CD14-positive monocyte (primary cell): Measurements from ENCODE around the gene LRRC28. TPM values are rescaled to one million over a fixed set of nuclear protein-coding genes. Genes with fewer than 3 reads are reported as not detected.

Source experiments
- DNase-seq, 3 donors: peaks; one replicate each; pipeline ENCODE4 v3.0.0-alpha.2; 2011 to 2022
- H2AFZ ChIP-seq: 2 replicates; pipeline ENCODE4 v1.6.0; 2012; ENCODE audit warnings: mild to moderate bottlenecking, low read depth, low read length, inconsistent platforms; ENCODE audit not compliant: insufficient read depth, poor library complexity, severe bottlenecking
- H3K27ac ChIP-seq, 2 donors: 1 replicate in 1 of 2; 2 replicates in 1 of 2; pipeline ENCODE4 v1.5.1; 2012 to 2013; ENCODE audit warnings: low read length in 2 of 2, control low read depth in 1 of 2, inconsistent platforms in 1 of 2, low read depth in 1 of 2, mild to moderate bottlenecking in 1 of 2
- H3K27me3 ChIP-seq, 2 donors: one replicate each; pipeline versions ENCODE4 v1.6.0 to v1.6.1; 2011 to 2013; ENCODE audit warnings: low read length in 2 of 2; ENCODE audit not compliant: control insufficient read depth in 2 of 2, insufficient read depth in 2 of 2
- H3K36me3 ChIP-seq, 2 donors: replicated peaks in 1 of 2; 1 replicate in 1 of 2; 2 replicates in 1 of 2; pipeline versions ENCODE4 v1.5.1 to v1.6.1; 2012 to 2013; ENCODE audit warnings: low read length in 2 of 2, control low read depth in 1 of 2, inconsistent platforms in 1 of 2, mild to moderate bottlenecking in 1 of 2; ENCODE audit not compliant: insufficient read depth in 2 of 2, control insufficient read depth in 1 of 2
- H3K4me1 ChIP-seq, 2 donors: 1 replicate in 1 of 2; 2 replicates in 1 of 2; pipeline versions ENCODE4 v1.5.1 to v1.6.1; 2012 to 2013; ENCODE audit warnings: low read length in 2 of 2, control low read depth in 1 of 2, inconsistent platforms in 1 of 2, mild to moderate bottlenecking in 1 of 2, moderate library complexity in 1 of 2; ENCODE audit not compliant: insufficient read depth in 2 of 2, control insufficient read depth in 1 of 2
- H3K4me2 ChIP-seq: replicated peaks from 2 replicates; pipeline ENCODE3; 2012; ENCODE audit warnings: low read length, moderate library complexity, mild to moderate bottlenecking; ENCODE audit not compliant: poor library complexity, severe bottlenecking; ENCODE audit errors: extremely low read depth
- H3K4me3 ChIP-seq, 3 experiments: fragments of 200-600 bp in 1 of 3; sonication (generic) in 1 of 3; replicated peaks in 1 of 3; 1 replicate in 2 of 3; 2 replicates in 1 of 3; pipeline ENCODE4 v1.5.1; 2011 to 2013; ENCODE audit warnings: low read length in 3 of 3, mild to moderate bottlenecking in 3 of 3, control low read depth in 2 of 3, low read depth in 2 of 3, inconsistent platforms in 1 of 3, moderate library complexity in 1 of 3
- H3K79me2 ChIP-seq: 2 replicates; pipeline ENCODE4 v1.6.0; 2012; ENCODE audit warnings: mild to moderate bottlenecking, control low read depth, inconsistent platforms, low read length, moderate library complexity; ENCODE audit not compliant: insufficient read depth
- H3K9ac ChIP-seq: 2 replicates; pipeline ENCODE4 v1.6.0; 2017; ENCODE audit warnings: low read length, mild to moderate bottlenecking; ENCODE audit not compliant: insufficient read depth, poor library complexity, severe bottlenecking
- H3K9me3 ChIP-seq, 2 donors: replicated peaks in 1 of 2; 1 replicate in 1 of 2; 2 replicates in 1 of 2; pipeline versions ENCODE4 v1.5.1 to v1.6.1; 2012 to 2013; ENCODE audit warnings: low read length in 2 of 2, control low read depth in 1 of 2; ENCODE audit not compliant: control insufficient read depth in 1 of 2, insufficient read depth in 1 of 2
- H4K20me1 ChIP-seq: 2 replicates; pipeline ENCODE4 v1.6.0; 2012; ENCODE audit warnings: mild to moderate bottlenecking, low read length, control low read depth, moderate library complexity; ENCODE audit not compliant: insufficient read depth
- H3K27ac Mint-ChIP-seq, 7 donors: one replicate each; pipeline ENCODE4 v1.8.0; 2020; ENCODE audit warnings: mild to moderate bottlenecking in 7 of 7, mixed read lengths in 7 of 7, moderate library complexity in 6 of 7, inconsistent platforms in 2 of 7
- H3K27me3 Mint-ChIP-seq, 3 donors: one replicate each; pipeline ENCODE4 v1.8.0; 2021 to 2022; ENCODE audit warnings: low read depth in 3 of 3, mild to moderate bottlenecking in 3 of 3, mixed read lengths in 3 of 3, moderate library complexity in 3 of 3, inconsistent platforms in 1 of 3
- H3K36me3 Mint-ChIP-seq, 2 donors: one replicate each; pipeline ENCODE4 v1.8.0; 2020; ENCODE audit warnings: mixed read lengths in 2 of 2, inconsistent platforms in 1 of 2, mild to moderate bottlenecking in 1 of 2
- H3K4me1 Mint-ChIP-seq: one replicate; pipeline ENCODE4 v1.8.0; 2020; ENCODE audit warnings: mild to moderate bottlenecking, mixed read lengths
- H3K4me3 Mint-ChIP-seq, 2 donors: one replicate each; pipeline ENCODE4 v1.8.0; 2020; ENCODE audit warnings: mild to moderate bottlenecking in 2 of 2, mixed read lengths in 2 of 2, moderate library complexity in 1 of 2
- H3K9me3 Mint-ChIP-seq, 7 donors: one replicate each; pipeline ENCODE4 v1.8.0; 2020 to 2022; ENCODE audit warnings: mixed read lengths in 7 of 7, mild to moderate bottlenecking in 6 of 7, moderate library complexity in 6 of 7, inconsistent platforms in 2 of 7
- WGBS: methylation state at CpG from one replicate; pipeline ENCODE4 v1.1.5; 2013; ENCODE audit warnings: missing lambda C conversion rate; ENCODE audit not compliant: insufficient coverage; 5-methylcytosine and 5-hydroxymethylcytosine counted together
- intact Hi-C, 2 donors: fragments of 100-400 bp; cut with micrococcal nuclease; formaldehyde crosslinking; loops; one replicate each; pipeline versions ENCODE4 v1.15.0 to v1.15.1; 2023
- polyA plus RNA-seq, 3 donors: library from polyadenylated mRNA; depleted of rRNA in 1 of 3; unstranded in 2 of 3; stranded (reverse) in 1 of 3; fragments of 300-500 nt in 2 of 3; fragments of >200 nt in 1 of 3; fragmentation: Illumina TruSeq in 2 of 3; gene quantifications; 1 replicate in 2 of 3; 2 replicates in 1 of 3; pipeline ENCODE4 v1.2.3, GENCODE V29; 2012 to 2021
- TF ChIP-seq, protein P1 (sequence below): fragments of 200-600 bp; IDR thresholded peaks from one replicate; pipeline ENCODE4 v1.8.0; 2022; ENCODE audit warnings: antibody characterized with exemption, mild to moderate bottlenecking

Gene LRRC28
- polyA plus RNA-seq, 3 donors = 18.6 to 25.3 (median 19.8) TPM

DNA sequence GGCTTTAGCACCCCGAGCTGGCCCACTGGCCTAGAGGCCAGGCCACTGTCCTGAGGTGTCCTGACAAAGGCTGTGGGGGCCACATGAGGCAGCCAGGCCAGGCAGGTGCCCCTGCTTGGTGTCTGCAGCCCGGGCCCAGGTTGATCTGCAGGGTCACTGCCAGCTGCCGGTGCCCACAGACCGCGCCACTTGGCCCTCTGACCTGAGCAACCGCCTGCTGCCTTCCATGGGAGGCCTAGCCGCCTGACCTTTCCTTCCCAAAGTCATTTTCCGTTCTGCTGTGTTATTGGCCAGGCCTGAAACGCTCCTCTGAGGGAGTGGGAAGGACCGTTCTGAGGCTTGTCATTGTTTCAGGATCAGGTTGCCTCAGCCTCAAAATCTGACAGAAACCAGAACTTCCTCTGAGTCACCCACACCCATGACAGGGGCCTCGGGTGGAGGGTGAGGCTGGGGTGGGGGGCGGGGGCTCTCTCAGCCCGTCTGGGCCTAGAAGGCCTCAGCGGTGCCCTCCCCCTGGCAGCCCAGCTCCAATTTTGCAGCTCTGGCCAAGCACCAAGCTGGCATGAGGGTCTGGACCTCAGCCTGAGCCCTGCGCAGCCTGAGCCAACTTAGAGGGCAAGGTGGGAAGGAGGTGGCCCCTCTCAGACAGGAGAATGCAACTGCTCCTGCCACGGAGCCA lies 173.8 kb downstream of the LRRC28 start:
- Histone ChIP-seq H3K4me1 (peaks cover 20% of the 10 kb centered on the region in 2 donors), H3K4me3 (peak overlapping the region in 1 of 3 experiments; percentile 39), H3K27ac (peak overlapping the region; percentile 82 to 90), H4K20me1 (no peaks in the 10 kb centered on the region), H3K79me2 (no peaks in the 10 kb centered on the region), H3K27me3 (no peaks in the 10 kb centered on the region), H3K36me3 (no peaks in the 10 kb centered on the region), H2AFZ (peak overlapping the region; percentile 78), H3K9ac (peak overlapping the region; percentile 54), H3K4me2 (peak overlapping the region; percentile 13), H3K9me3 (no peaks in the 10 kb centered on the region)
- Mint-ChIP-seq H3K9me3 (peaks cover 0 to 3% (median 0%) of the 10 kb centered on the region in 7 donors), H3K27ac (peak overlapping the region; percentile 87 to 96 (median 90)), H3K27me3 (peaks cover 2 to 8% (median 6%) of the 10 kb centered on the region in 3 donors), H3K4me3 (peak overlapping the region in 1 of 2 donors; percentile 51), H3K4me1 (peaks cover 28% of the 10 kb centered on the region), H3K36me3 (no peaks in the 10 kb centered on the region)
- 37% methylated on average over 9 of the region's 16 CpGs for WGBS
- intact Hi-C loops = loop anchor here in 1 of 2 donors (5.0 to 10.0 kb wide), 2 partner anchors 140 to 207 kb away; partner anchors contain the start of gene MEF2A
- TF ChIP-seq, protein P1, sequence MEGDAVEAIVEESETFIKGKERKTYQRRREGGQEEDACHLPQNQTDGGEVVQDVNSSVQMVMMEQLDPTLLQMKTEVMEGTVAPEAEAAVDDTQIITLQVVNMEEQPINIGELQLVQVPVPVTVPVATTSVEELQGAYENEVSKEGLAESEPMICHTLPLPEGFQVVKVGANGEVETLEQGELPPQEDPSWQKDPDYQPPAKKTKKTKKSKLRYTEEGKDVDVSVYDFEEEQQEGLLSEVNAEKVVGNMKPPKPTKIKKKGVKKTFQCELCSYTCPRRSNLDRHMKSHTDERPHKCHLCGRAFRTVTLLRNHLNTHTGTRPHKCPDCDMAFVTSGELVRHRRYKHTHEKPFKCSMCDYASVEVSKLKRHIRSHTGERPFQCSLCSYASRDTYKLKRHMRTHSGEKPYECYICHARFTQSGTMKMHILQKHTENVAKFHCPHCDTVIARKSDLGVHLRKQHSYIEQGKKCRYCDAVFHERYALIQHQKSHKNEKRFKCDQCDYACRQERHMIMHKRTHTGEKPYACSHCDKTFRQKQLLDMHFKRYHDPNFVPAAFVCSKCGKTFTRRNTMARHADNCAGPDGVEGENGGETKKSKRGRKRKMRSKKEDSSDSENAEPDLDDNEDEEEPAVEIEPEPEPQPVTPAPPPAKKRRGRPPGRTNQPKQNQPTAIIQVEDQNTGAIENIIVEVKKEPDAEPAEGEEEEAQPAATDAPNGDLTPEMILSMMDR = no peak
- peak; percentile 88 to 95 (median 89) for DNase-seq

DNA sequence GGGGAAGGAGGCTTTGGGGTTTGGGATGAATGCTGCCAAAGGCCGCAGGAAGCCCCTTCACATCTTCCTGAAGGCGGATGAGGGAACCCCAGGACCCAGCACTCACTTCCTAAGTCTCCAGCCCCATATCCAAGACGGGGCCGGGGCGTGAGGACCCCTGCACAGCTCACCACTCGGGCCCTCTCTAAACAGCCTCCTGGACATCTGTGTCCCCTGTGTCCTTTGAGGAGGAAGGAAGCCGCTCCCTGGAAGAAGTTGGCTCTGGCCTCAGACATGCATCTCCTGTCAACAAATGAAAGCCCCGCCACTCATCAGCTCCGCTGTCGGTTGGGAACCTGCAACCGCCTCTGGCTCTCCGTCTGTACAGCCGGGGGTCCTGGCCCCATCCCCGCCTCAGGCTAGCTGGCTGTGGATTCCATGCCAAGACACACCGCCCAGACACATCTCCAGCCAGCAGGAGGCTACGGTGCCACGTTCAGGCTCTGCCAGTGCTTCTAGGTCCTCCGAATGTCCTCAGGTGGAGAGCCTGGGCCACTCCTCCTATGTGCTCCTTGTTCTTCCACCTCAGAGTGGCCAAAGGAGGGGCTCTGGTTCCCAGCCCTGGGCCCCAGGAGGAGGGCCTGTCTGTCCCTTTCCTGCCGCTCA lies 174.5 kb downstream of the LRRC28 start:
- TF ChIP-seq, protein P1 = no peak
- Histone ChIP-seq H3K27me3 (no peaks in the 10 kb centered on the region), H3K4me1 (peaks cover 20% of the 10 kb centered on the region in 2 donors), H3K4me3 (peak overlapping the region in 1 of 3 experiments; percentile 39), H3K9ac (peak overlapping the region; percentile 54), H3K27ac (peak overlapping the region; percentile 82 to 90), H3K79me2 (no peaks in the 10 kb centered on the region), H3K9me3 (no peaks in the 10 kb centered on the region), H3K36me3 (no peaks in the 10 kb centered on the region), H2AFZ (peak overlapping the region; percentile 78), H3K4me2 (peak overlapping the region; percentile 13), H4K20me1 (no peaks in the 10 kb centered on the region)
- no peak for DNase-seq
- Mint-ChIP-seq H3K4me1 (peaks cover 26% of the 10 kb centered on the region), H3K27me3 (peaks cover 2 to 8% (median 6%) of the 10 kb centered on the region in 3 donors), H3K36me3 (no peaks in the 10 kb centered on the region), H3K4me3 (peak overlapping the region in 1 of 2 donors; percentile 35), H3K27ac (peak overlapping the region; percentile 28 to 92 (median 87)), H3K9me3 (peaks cover 0 to 3% (median 0%) of the 10 kb centered on the region in 7 donors)
- intact Hi-C loops = loop anchor here in 1 of 2 donors (5.0 to 10.0 kb wide), 2 partner anchors 139 to 207 kb away; partner anchors contain the start of gene MEF2A
- WGBS = 77% methylated on average over 14 of the region's 19 CpGs
